ENCODE data around the gene DOK6. TPM values are rescaled to one million over a fixed set of nuclear protein-coding genes. Genes with fewer than 3 reads are reported as not detected.

Gene DOK6
- total and polyA plus RNA-seq, 9 of the 15 experiments (the other 6 are each of a cell fraction or from before 2014, with no cell fraction given) = not detected

DNA sequence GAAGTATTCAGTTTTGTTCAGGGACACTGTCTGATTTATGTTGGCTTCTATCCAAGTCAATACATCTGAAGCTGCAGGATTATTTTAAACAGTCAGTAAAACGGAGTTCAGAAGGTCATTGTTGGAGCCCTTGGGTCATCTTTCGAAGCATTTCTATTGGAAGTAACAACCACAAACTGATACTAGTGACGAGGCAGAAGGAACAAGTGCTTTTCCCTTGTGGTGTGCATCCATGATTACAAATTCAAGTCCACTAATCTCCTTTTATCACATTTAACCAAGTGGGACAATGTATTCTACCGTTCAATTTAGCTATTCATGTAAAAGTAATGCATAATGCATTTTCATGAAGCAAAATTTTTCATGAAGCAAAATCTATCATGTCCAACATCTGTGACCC lies 470.0 kb downstream of the DOK6 start:
- FAIRE-seq = no peak
- H3K4me3 ChIP-seq = no peak overlapping the region
- TF ChIP-seq ZNF766 (CRISPR knock-in tag; conservative IDR thresholded peaks at IDR 0.05) (no peak), U2AF2 (optimal IDR thresholded peaks at IDR 0.05; ENCODE audit: low read depth, low read length) (no peak), NFIC (IDR thresholded peaks at IDR 0.05) (peak; percentile 32; the same call in 1 of the 2 replicates), CBFA2T3 (IDR thresholded peaks at IDR 0.05) (peak; percentile 30), TSHZ1 (CRISPR knock-in tag; IDR thresholded peaks at IDR 0.05) (no peak), MCM7 (IDR thresholded peaks at IDR 0.05) (no peak), SRSF7 (optimal IDR thresholded peaks at IDR 0.05; ENCODE audit: low read depth, low read length) (no peak), EP300 (IDR thresholded peaks at IDR 0.05; ENCODE audit: low read length) (no peak)
- H3K27me3 ChIP-seq (ENCODE audit: control insufficient read depth in 2 of 2, insufficient read depth in 2 of 2, low read length in 2 of 2) = no peaks in the 10 kb centered on the region
- H3K9ac ChIP-seq (ENCODE audit: insufficient read depth in 1 of 2, low read depth in 2 of 2, low read length in 2 of 2) = no peak overlapping the region
- H4K20me1 ChIP-seq (replicated peaks; ENCODE audit: control insufficient read depth, insufficient read depth, low read length) = no peaks in the 10 kb centered on the region
- H3K27ac ChIP-seq (ENCODE audit: extremely low read depth, low read depth, low read length) = no peak overlapping the region
- H3K4me2 ChIP-seq (ENCODE audit: insufficient read depth, low read length) = no peak overlapping the region
- no peak for DNase-seq (ENCODE audit: extremely low read depth in 1 of 4, low spot score in 3 of 4)
- in situ Hi-C loops (cut with MboI) (no loop called here), intact Hi-C loops (cut with micrococcal nuclease) (no loop called here)
- H3K9me3 ChIP-seq (replicated peaks; ENCODE audit: control insufficient read depth, insufficient read depth, low read depth, low read length) = no peaks in the 10 kb centered on the region
- H3K4me1 ChIP-seq (replicated peaks in 1 of 2; ENCODE audit: control insufficient read depth in 2 of 2, insufficient read depth in 2 of 2, low read length in 2 of 2) = peaks cover 0 to 2% of the 10 kb centered on the region in 2 experiments; a peak in 1 of 5 replicates
- POLR2A ChIA-PET = no interaction called here
- WGBS (ENCODE audit: insufficient coverage, low coverage, missing lambda C conversion rate) = 0% methylated on average over 4 of the region's 4 CpGs
- H3K79me2 ChIP-seq (ENCODE audit: control insufficient read depth, insufficient read depth, low read length) = no peaks in the 10 kb centered on the region
- BruUV-seq (replicated peaks) = no TSS peak
- no peaks in the 10 kb centered on the region for H3K36me3 ChIP-seq (ENCODE audit: control insufficient read depth, insufficient read depth, low read length)
- CTCF ChIA-PET (ENCODE audit: low intra/inter-chr PET ratio) = no interaction called here
- no peak overlapping the region for H2AFZ ChIP-seq (ENCODE audit: low read depth, low read length)
- H3K9me1 ChIP-seq (ENCODE audit: control insufficient read depth, insufficient read depth, low read length) = no peaks in the 10 kb centered on the region
- no peak for ATAC-seq
